Neural cell (in vitro differentiated cells): ENCODE data around the gene TCF23.

ENCODE experiments used
- EP300 ChIP-seq: fragments of 450-650 bp; conservative IDR thresholded peaks from 2 replicates; pipeline ENCODE4 v1.6.1; 2014; ENCODE audit warnings: antibody characterized with exemption, mild to moderate bottlenecking, moderate library complexity; ENCODE audit not compliant: poor library complexity, severe bottlenecking
- TF ChIP-seq, protein P1 (sequence below): fragments of 450-650 bp; IDR thresholded peaks from 2 replicates; pipeline ENCODE4 v1.5.1; 2014; ENCODE audit warnings: antibody characterized with exemption, mild to moderate bottlenecking, moderate library complexity; ENCODE audit not compliant: poor library complexity, severe bottlenecking

DNA sequence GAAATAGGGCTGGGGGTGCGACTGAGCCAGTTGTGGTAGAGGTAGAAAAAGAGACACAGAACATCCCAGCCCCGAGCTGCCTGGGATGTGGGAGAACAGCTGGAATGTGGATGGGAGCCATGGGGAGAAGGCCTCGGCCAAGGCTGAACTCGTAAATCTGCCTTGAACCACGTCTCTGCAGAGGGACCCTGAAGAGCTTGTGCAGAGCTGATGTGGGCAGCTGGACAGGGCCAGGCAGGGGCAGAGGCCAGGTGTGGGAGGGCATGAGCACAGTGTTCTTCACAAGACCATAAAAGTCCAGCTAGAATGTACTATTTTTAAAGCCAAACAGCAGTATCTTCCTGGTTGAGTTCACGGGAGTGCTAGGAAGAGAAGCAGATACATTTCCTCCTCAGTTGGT, 5.7 kb downstream of the TCF23 start:
- TF ChIP-seq, protein P1, sequence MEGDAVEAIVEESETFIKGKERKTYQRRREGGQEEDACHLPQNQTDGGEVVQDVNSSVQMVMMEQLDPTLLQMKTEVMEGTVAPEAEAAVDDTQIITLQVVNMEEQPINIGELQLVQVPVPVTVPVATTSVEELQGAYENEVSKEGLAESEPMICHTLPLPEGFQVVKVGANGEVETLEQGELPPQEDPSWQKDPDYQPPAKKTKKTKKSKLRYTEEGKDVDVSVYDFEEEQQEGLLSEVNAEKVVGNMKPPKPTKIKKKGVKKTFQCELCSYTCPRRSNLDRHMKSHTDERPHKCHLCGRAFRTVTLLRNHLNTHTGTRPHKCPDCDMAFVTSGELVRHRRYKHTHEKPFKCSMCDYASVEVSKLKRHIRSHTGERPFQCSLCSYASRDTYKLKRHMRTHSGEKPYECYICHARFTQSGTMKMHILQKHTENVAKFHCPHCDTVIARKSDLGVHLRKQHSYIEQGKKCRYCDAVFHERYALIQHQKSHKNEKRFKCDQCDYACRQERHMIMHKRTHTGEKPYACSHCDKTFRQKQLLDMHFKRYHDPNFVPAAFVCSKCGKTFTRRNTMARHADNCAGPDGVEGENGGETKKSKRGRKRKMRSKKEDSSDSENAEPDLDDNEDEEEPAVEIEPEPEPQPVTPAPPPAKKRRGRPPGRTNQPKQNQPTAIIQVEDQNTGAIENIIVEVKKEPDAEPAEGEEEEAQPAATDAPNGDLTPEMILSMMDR = no peak
- no peak for TF ChIP-seq EP300
